ENCODE data around the gene LRRK1. TPM values are rescaled to one million over a fixed set of nuclear protein-coding genes. Genes with fewer than 3 reads are reported as not detected.

LRRK1 gene
- total and polyA plus RNA-seq, 2 of the 4 experiments (the other 2 are of a cell fraction), result 3.0 to 5.8 TPM

DNA sequence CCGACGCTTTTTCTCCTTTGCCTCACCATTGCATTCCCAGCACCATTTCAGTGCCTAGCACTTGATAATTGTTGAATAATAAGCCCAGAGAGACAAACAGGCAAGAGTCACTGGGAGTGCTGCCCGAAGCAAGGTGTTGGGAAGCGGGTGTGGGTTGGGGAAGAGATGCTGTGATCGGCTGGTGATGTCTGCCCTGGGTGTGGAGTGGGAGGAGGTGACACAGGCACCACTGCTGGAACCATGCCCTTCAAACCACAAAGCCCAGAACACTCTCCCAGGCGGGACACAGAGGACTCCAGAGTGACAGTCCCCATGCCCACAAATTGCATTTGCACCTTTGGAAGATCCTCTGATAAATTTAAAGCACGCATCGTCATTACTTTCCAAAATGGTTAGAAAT is 184.4 kb downstream of the LRRK1 start:
- H3K4ac ChIP-seq (ENCODE audit: low read depth, low read length), result no peak overlapping the region
- no peak overlapping the region for H3K9ac ChIP-seq (ENCODE audit: low read depth, low read length)
- no peak overlapping the region for H3K4me3 ChIP-seq (ENCODE audit: insufficient read depth, low read depth, low read length)
- H2BK120ac ChIP-seq (ENCODE audit: low read depth, low read length), result no peak overlapping the region
- no peak for TF ChIP-seq MAZ (IDR thresholded peaks at IDR 0.05; ENCODE audit: borderline replicate concordance, low read depth, low read length)
- TF ChIP-seq RCOR1 (IDR thresholded peaks at IDR 0.05; ENCODE audit: insufficient replicate concordance, low read length), result no peak
- TF ChIP-seq CHD1 (IDR thresholded peaks at IDR 0.05; ENCODE audit: low read depth, low read length), result no peak
- no peak for TF ChIP-seq FOS (IDR thresholded peaks at IDR 0.05; ENCODE audit: low read depth, low read length)
- no peak for TF ChIP-seq CEBPB (IDR thresholded peaks at IDR 0.05; ENCODE audit: low read depth, low read length)
- TF ChIP-seq POLR2A (IDR thresholded peaks at IDR 0.05; ENCODE audit: low read depth, low read length), result no peak
- TF ChIP-seq NFE2L2 (IDR thresholded peaks at IDR 0.05; ENCODE audit: low read depth, low read length), result no peak
- TF ChIP-seq, protein P1, sequence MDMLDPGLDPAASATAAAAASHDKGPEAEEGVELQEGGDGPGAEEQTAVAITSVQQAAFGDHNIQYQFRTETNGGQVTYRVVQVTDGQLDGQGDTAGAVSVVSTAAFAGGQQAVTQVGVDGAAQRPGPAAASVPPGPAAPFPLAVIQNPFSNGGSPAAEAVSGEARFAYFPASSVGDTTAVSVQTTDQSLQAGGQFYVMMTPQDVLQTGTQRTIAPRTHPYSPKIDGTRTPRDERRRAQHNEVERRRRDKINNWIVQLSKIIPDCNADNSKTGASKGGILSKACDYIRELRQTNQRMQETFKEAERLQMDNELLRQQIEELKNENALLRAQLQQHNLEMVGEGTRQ (IDR thresholded peaks at IDR 0.05; ENCODE audit: low read depth, low read length), result no peak
- no peak for TF ChIP-seq BHLHE40 (IDR thresholded peaks at IDR 0.05; ENCODE audit: low read depth, low read length)
- TF ChIP-seq MAFK (IDR thresholded peaks at IDR 0.05; ENCODE audit: low read depth, low read length), result no peak
- TF ChIP-seq RAD21 (IDR thresholded peaks at IDR 0.05; ENCODE audit: low read length), result no peak
- no peak for TF ChIP-seq RFX5 (IDR thresholded peaks at IDR 0.05; ENCODE audit: low read depth, low read length)
- TF ChIP-seq MXI1 (IDR thresholded peaks at IDR 0.05; ENCODE audit: borderline replicate concordance, low read depth, low read length), result no peak
- TF ChIP-seq SMC3 (IDR thresholded peaks at IDR 0.05; ENCODE audit: low read depth, low read length), result no peak
- dilution Hi-C loops (cut with HindIII; ENCODE audit: low sequenced_read_pairs, unreplicated experiment) (no loop called here), in situ Hi-C loops (cut with MboI; ENCODE audit: low sequenced_read_pairs) (no loop called here), intact Hi-C loops (cut with micrococcal nuclease) (no loop called here)
- H3K27me3 ChIP-seq (ENCODE audit: control insufficient read depth, insufficient read depth, low read length), result no peaks in the 10 kb centered on the region
- no CpG with 5 or more reads among the region's 8 CpGs for WGBS, 2 experiments (ENCODE audit: extremely low coverage in 2 of 2, insufficient read length in 1 of 2)
- BruUV-seq (replicated peaks), result no TSS peak
- no peak overlapping the region for H4K8ac ChIP-seq (ENCODE audit: low read depth in 2 of 2, low read length in 2 of 2)
- H3K18ac ChIP-seq (ENCODE audit: low read depth, low read length), result no peak overlapping the region
- no peak overlapping the region for H2BK15ac ChIP-seq (ENCODE audit: low read depth, low read length)
- H3K56ac ChIP-seq (ENCODE audit: extremely low read depth, insufficient read depth, low read length), result no peak overlapping the region
- no peak overlapping the region for H4K91ac ChIP-seq (ENCODE audit: insufficient read depth, low read depth, low read length)
- DNase-seq (no peak), ATAC-seq (ENCODE audit: low read depth) (no peak)
- no peaks in the 10 kb centered on the region; the same call in 1 of the 2 replicates for H3K9me3 ChIP-seq (ENCODE audit: control insufficient read depth, insufficient read depth, low read length)
- no peaks in the 10 kb centered on the region for H3K36me3 ChIP-seq (ENCODE audit: control insufficient read depth, insufficient read depth, low read length)
- peaks cover 9% of the 10 kb centered on the region; the same call in 1 of the 2 replicates for H3K9me1 ChIP-seq (ENCODE audit: insufficient read depth, low read length)
- no peak overlapping the region for H3K27ac ChIP-seq (ENCODE audit: insufficient read depth, low read length)
- H3K4me1 ChIP-seq (ENCODE audit: control insufficient read depth, insufficient read depth, low read length), result peaks cover 8% of the 10 kb centered on the region
- no peak overlapping the region for H4K5ac ChIP-seq (ENCODE audit: low read depth, low read length)
- ChIA-PET CTCF (no interaction called here), POLR2A (ENCODE audit: unreplicated experiment) (no interaction called here)
- no peaks in the 10 kb centered on the region for H4K20me1 ChIP-seq (ENCODE audit: insufficient read depth, low read length)
- H2BK5ac ChIP-seq (ENCODE audit: low read depth, low read length, poor library complexity, severe bottlenecking), result no peak overlapping the region
- peak overlapping the region; percentile 43; the same call in 1 of the 2 replicates for H2AK5ac ChIP-seq (ENCODE audit: low read depth, low read length)
- H3K4me2 ChIP-seq (ENCODE audit: low read depth, low read length), result no peak overlapping the region
- H2AFZ ChIP-seq (replicated peaks; ENCODE audit: low read length, poor library complexity), result no peak overlapping the region
- no peak overlapping the region for H2BK20ac ChIP-seq (ENCODE audit: low read depth, low read length)
- H3K79me1 ChIP-seq (ENCODE audit: low read depth in 1 of 2, low read length in 2 of 2), result no peaks in the 10 kb centered on the region
- no peak overlapping the region for H2AK9ac ChIP-seq (replicated peaks; ENCODE audit: low read depth, low read length, poor library complexity)
- H3K14ac ChIP-seq (replicated peaks; ENCODE audit: low read depth, low read length), result no peak overlapping the region
- no peak overlapping the region for H3K23ac ChIP-seq (ENCODE audit: low read depth, low read length)
